SK-N-SH (cell line): ENCODE results near the gene ALDH1L1.

Experiments used
- CHD2 ChIP-seq: fragments of 150-350 bp; IDR thresholded peaks from 2 replicates; pipeline ENCODE4 v1.6.1; 2018; ENCODE audit warnings: low read length; ENCODE audit not compliant: partially characterized antibody
- CTCF ChIP-seq: fragments of 200-600 bp; sonication (generic); IDR thresholded peaks from 2 replicates; pipeline ENCODE4 v1.6.1; 2017; ENCODE audit warnings: antibody characterized with exemption, mild to moderate bottlenecking, moderate library complexity
- EP300 ChIP-seq, 2 experiments: IDR thresholded peaks; 2 replicates each; pipeline versions ENCODE4 v1.4.0 to v1.6.1; 2012; ENCODE audit warnings: borderline replicate concordance in 1 of 2, low read depth in 1 of 2, low read length in 1 of 2
- EZH2phosphoT487 ChIP-seq: fragments of 200-600 bp; sonication (generic); IDR thresholded peaks from 2 replicates; pipeline ENCODE4 v1.6.1; 2017; ENCODE audit warnings: low read depth, mixed run types, mild to moderate bottlenecking, antibody characterized with exemption, moderate library complexity, borderline replicate concordance
- FOSL2 ChIP-seq: IDR thresholded peaks from 2 replicates; pipeline ENCODE4 v1.4.0; 2012; ENCODE audit warnings: low read depth, mild to moderate bottlenecking, moderate library complexity, borderline replicate concordance
- GABPA ChIP-seq: IDR thresholded peaks from 2 replicates; pipeline ENCODE4 v1.4.0; 2012; ENCODE audit warnings: low read depth, mild to moderate bottlenecking
- IRF3 ChIP-seq: fragments of 150-350 bp; IDR thresholded peaks from 2 replicates; pipeline ENCODE4 v1.6.1; 2016; ENCODE audit warnings: mild to moderate bottlenecking, low read depth, low read length
- MAX ChIP-seq: IDR thresholded peaks from 2 replicates; pipeline ENCODE4 v1.4.0; 2012; ENCODE audit warnings: low read depth
- NFIC ChIP-seq: IDR thresholded peaks from 2 replicates; pipeline ENCODE4 v1.4.0; 2012; ENCODE audit warnings: borderline replicate concordance
- POLR2AphosphoS5 ChIP-seq: IDR thresholded peaks from 2 replicates; pipeline ENCODE4 v1.6.1; 2012; ENCODE audit warnings: low read depth, low read length
- RAD21 ChIP-seq: IDR thresholded peaks from 2 replicates; pipeline ENCODE4 v1.6.1; 2012; ENCODE audit warnings: mild to moderate bottlenecking, low read length
- REST ChIP-seq: IDR thresholded peaks from 2 replicates; pipeline ENCODE4 v1.6.1; 2012; ENCODE audit warnings: mild to moderate bottlenecking, low read depth, low read length, moderate library complexity
- TAF1 ChIP-seq: IDR thresholded peaks from 2 replicates; pipeline ENCODE4 v1.6.1; 2012; ENCODE audit warnings: low read depth, mild to moderate bottlenecking, low read length, moderate library complexity, borderline replicate concordance
- TEAD4 ChIP-seq: IDR thresholded peaks from 2 replicates; pipeline ENCODE4 v1.4.0; 2012; ENCODE audit warnings: mild to moderate bottlenecking, borderline replicate concordance; ENCODE audit not compliant: insufficient read depth

- TF ChIP-seq CTCF (no peak), POLR2AphosphoS5 (no peak), TAF1 (no peak), GABPA (no peak), EZH2phosphoT487 (no peak), NFIC (no peak), EP300 (IDR thresholded peaks at IDR 0.05; ENCODE audit: borderline replicate concordance in 1 of 2, low read depth in 1 of 2, low read length in 1 of 2) (no peak), RAD21 (no peak), CHD2 (no peak), MAX (no peak), FOSL2 (no peak), REST (no peak), IRF3 (no peak), TEAD4 (no peak)
Measured at GRCh38 chr3:126112531-126113237, 67.7 kb downstream of the ALDH1L1 start.
